GM12801 (cell line): ENCODE data around the gene SLC45A1.

Experiments
- CTCF ChIP-seq: IDR thresholded peaks from one replicate; pipeline ENCODE4 v1.5.1; 2011; ENCODE audit warnings: control low read depth; ENCODE audit not compliant: insufficient read length; ENCODE audit errors: extremely low read depth

SLC45A1 gene

GRCh38 chr1:8368956-8369639 is 51.2 kb downstream of the SLC45A1 start:
- TF ChIP-seq CTCF, result no peak

GRCh38 chr1:8370046-8370881 is 52.4 kb downstream of the SLC45A1 start:
- TF ChIP-seq CTCF, result no peak

- no peak for TF ChIP-seq CTCF
These were observed 53.0 kb downstream of the SLC45A1 start for GRCh38 chr1:8370905-8371315.

GRCh38 chr1:8371372-8371991 is 53.6 kb downstream of the SLC45A1 start:
- no peak for TF ChIP-seq CTCF

- TF ChIP-seq CTCF, result no peak
These were observed 55.2 kb downstream of the SLC45A1 start for GRCh38 chr1:8373125-8373524.

GRCh38 chr1:8373581-8374241 is 55.8 kb downstream of the SLC45A1 start:
- no peak for TF ChIP-seq CTCF

- TF ChIP-seq CTCF, result no peak
These were observed 56.4 kb downstream of the SLC45A1 start for GRCh38 chr1:8374356-8374755.
